ENCODE data around the gene MUC22.

Gene MUC22

DNA sequence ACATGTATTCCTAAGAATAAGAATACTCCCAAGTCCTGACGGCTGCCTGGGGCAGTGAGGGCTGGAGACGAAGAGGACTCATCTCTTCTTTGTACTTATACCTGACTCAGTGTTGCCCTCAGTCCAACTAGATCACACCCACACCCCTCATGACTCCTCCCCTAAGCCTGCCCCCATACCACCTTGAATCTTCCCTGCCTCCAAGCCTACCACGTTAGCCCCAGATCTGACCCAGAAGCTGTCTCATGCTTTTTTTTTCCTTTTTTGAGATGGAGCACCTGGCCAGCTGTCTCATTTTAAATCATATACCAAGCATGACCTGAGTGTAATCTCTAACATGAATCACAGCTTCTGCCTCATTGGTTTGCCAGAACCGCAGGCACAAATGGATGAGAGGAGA is 45.2 kb downstream of the MUC22 start:
- Histone ChIP-seq H3K27ac (no peak overlapping the region), H3K36me3 (no peaks in the 10 kb centered on the region), H3K9me3 (ENCODE audit: severe bottlenecking) (no peaks in the 10 kb centered on the region), H3K4me3 (ENCODE audit: low read depth, low read length) (no peak overlapping the region), H3K27me3 (ENCODE audit: insufficient read depth, low read depth, severe bottlenecking) (peaks cover 25% of the 10 kb centered on the region)
- no peak for DNase-seq
- TF ChIP-seq, protein P1, sequence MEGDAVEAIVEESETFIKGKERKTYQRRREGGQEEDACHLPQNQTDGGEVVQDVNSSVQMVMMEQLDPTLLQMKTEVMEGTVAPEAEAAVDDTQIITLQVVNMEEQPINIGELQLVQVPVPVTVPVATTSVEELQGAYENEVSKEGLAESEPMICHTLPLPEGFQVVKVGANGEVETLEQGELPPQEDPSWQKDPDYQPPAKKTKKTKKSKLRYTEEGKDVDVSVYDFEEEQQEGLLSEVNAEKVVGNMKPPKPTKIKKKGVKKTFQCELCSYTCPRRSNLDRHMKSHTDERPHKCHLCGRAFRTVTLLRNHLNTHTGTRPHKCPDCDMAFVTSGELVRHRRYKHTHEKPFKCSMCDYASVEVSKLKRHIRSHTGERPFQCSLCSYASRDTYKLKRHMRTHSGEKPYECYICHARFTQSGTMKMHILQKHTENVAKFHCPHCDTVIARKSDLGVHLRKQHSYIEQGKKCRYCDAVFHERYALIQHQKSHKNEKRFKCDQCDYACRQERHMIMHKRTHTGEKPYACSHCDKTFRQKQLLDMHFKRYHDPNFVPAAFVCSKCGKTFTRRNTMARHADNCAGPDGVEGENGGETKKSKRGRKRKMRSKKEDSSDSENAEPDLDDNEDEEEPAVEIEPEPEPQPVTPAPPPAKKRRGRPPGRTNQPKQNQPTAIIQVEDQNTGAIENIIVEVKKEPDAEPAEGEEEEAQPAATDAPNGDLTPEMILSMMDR (IDR thresholded peaks at IDR 0.05; ENCODE audit: low read depth, low read length) = no peak

DNA sequence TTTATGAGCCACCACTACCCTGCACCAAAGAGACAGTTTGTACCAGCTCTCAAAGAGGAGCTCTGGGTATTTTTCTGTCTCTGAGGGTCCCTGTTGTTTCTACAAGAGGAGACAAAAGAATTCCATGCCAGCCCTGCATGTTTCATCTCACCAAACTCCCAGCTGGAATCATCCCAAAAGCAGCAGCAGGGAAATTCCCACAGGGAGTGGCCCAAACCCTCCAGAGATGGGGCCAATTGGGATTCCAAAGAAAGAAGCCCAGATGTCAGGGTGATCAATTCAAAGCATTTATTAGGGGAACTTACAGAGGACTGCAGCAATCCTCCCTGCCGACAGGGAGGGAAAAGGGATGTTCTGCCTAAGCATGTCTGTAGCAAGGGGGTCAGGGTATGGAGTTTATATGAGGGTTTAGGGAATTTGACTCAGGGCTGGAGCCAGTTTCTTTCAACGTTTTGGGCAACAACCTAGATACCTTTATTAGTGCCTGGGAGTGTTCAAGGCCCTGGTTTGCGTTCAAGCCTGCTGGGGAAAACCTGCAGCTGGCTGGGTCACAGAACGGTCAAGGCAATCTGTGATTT is 47.2 kb downstream of the MUC22 start:
- no peak overlapping the region for H3K27ac ChIP-seq
- H3K9me3 ChIP-seq (ENCODE audit: severe bottlenecking) = no peaks in the 10 kb centered on the region
- TF ChIP-seq, protein P1 (IDR thresholded peaks at IDR 0.05; ENCODE audit: low read depth, low read length) = no peak
- H3K4me3 ChIP-seq (ENCODE audit: low read depth, low read length) = no peak overlapping the region
- no peak for DNase-seq
- H3K27me3 ChIP-seq (ENCODE audit: insufficient read depth, low read depth, severe bottlenecking) = peaks cover 20% of the 10 kb centered on the region
- H3K36me3 ChIP-seq = no peaks in the 10 kb centered on the region

DNA sequence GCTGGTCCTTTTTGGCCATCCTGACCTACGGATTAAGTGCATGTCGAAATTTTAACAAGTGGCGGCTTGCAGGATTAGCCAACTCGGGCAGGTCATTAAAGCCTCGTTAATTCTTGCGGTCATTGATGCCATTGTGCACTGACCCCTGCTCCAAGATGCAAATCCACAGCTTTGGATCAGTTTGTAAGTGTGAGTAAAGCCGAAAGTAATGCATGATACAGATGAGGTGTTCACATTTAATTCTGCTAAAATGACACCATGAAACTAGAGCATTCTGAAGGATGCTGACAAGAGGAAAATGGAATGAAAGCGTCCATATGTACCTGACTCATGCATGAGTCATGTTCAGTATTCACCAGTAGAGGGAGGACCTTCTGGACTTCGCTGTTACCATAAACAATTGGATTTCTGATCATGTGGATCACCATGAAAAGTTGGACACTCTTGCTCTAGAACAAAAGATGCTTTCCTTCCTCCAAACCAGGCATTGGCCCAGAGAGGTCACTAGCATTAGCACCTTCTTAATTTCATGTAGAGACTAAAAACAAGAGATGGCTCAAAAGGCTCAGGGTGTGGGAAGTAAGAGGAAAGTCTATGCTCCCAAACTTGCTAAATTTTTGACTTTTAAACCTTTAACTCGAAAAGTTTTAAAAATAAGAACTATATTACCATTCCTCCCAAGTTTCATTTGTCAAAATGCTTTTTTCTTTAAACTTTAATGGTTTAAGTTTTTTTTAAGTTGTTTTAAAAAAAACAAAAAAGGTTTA is 48.0 kb downstream of the MUC22 start:
- no peak overlapping the region for H3K27ac ChIP-seq
- H3K36me3 ChIP-seq = no peaks in the 10 kb centered on the region
- peak; percentile 43 for DNase-seq
- no peaks in the 10 kb centered on the region for H3K9me3 ChIP-seq (ENCODE audit: severe bottlenecking)
- peaks cover 13% of the 10 kb centered on the region for H3K27me3 ChIP-seq (ENCODE audit: insufficient read depth, low read depth, severe bottlenecking)
- TF ChIP-seq, protein P1 (IDR thresholded peaks at IDR 0.05; ENCODE audit: low read depth, low read length) = peak; percentile 92
- no peak overlapping the region for H3K4me3 ChIP-seq (ENCODE audit: low read depth, low read length)

DNA sequence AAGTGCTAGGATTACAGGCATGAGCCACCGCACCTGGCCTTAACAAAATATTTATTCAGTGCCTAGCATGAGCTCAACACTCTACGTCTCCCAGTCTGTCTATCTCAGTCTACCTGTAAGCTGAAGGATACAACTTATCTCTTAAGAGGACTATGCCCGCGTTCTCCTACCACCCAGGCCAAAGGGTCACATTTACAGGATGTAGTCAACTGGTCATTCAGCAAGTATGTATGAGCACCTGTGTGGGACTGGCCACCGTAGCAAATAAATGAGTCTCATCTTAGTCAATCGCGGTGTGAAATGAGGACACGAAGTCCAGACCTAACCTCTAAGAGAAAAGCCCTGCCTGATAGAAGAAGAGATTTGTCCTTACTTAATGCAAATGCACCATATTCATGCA is 49.9 kb downstream of the MUC22 start:
- Histone ChIP-seq H3K27ac (no peak overlapping the region), H3K27me3 (ENCODE audit: insufficient read depth, low read depth, severe bottlenecking) (peaks cover 8% of the 10 kb centered on the region), H3K4me3 (ENCODE audit: low read depth, low read length) (no peak overlapping the region), H3K9me3 (ENCODE audit: severe bottlenecking) (no peaks in the 10 kb centered on the region), H3K36me3 (no peaks in the 10 kb centered on the region)
- TF ChIP-seq, protein P1 (IDR thresholded peaks at IDR 0.05; ENCODE audit: low read depth, low read length) = no peak
- DNase-seq = no peak

DNA sequence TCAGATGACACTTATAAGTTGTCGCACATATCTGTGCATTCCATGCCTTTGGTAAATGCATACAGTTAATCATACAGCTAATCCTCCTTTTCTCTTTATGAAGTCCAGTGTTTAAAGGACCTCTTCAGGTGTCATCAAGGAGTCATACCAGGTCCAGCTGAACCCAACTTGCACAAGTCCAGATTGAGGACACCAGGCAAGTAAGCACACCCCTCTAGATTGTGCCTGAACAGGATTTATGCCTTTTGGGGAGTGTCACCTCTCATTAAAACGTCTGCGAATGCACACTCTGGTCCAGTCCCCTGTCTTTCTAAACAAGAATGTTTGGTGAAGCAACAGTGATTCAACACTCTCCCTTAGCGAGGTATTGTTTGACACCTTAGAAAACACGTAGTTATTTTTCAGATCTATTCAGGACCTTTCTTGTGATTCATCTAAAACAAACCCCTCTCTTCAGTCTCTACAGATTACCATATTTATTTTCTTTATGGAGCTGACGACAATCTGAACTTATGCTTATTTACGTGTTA is 53.7 kb downstream of the MUC22 start:
- no peak overlapping the region for H3K27ac ChIP-seq
- H3K4me3 ChIP-seq (ENCODE audit: low read depth, low read length) = no peak overlapping the region
- no peaks in the 10 kb centered on the region for H3K9me3 ChIP-seq (ENCODE audit: severe bottlenecking)
- H3K27me3 ChIP-seq (ENCODE audit: insufficient read depth, low read depth, severe bottlenecking) = no peaks in the 10 kb centered on the region
- DNase-seq = no peak
- TF ChIP-seq, protein P1 (IDR thresholded peaks at IDR 0.05; ENCODE audit: low read depth, low read length) = no peak
- H3K36me3 ChIP-seq = no peaks in the 10 kb centered on the region

Data from WERI-Rb-1 (cell line).